HEK293 (cell line): Measurements from ENCODE around the gene SNRNP40.

Experiments
- CTCF ChIA-PET: fragments of 350-600 bp; formaldehyde crosslinking; extraction: SDS; loops from one replicate; lab custom pipeline; 2021; ENCODE audit warnings: antibody characterized with exemption; lab: Yijun Ruan, JAX
- POLR2A ChIA-PET: fragments of 300-600 bp; formaldehyde crosslinking; extraction: SDS; loops from one replicate; lab custom pipeline; 2020; ENCODE audit warnings: antibody characterized with exemption, inconsistent platforms; lab: Yijun Ruan, JAX
- H3K27ac ChIP-seq: fragments of 200-500 bp; sonication (Bioruptor generic); 2 replicates; pipeline ENCODE4 v1.5.1; 2014; ENCODE audit warnings: low read depth, low read length, control low read depth, inconsistent platforms; ENCODE audit errors: extremely low read depth
- H3K36me3 ChIP-seq, 2 experiments: fragments of 200-500 bp in 1 of 2; sonication (Bioruptor generic) in 1 of 2; 1 replicate in 1 of 2; 2 replicates in 1 of 2; pipeline ENCODE4 v1.5.1; 2014 to 2017; ENCODE audit warnings: inconsistent platforms in 2 of 2, low read length in 2 of 2; ENCODE audit not compliant: control insufficient read depth in 2 of 2, insufficient read depth in 1 of 2
- H3K4me1 ChIP-seq: fragments of 200-500 bp; sonication (Bioruptor generic); 2 replicates; pipeline ENCODE4 v1.5.1; 2014; ENCODE audit warnings: mild to moderate bottlenecking, low read length, inconsistent platforms; ENCODE audit not compliant: control insufficient read depth, insufficient read depth
- H3K4me3 ChIP-seq: 2 replicates; pipeline ENCODE4 v1.5.1; 2011; ENCODE audit warnings: low read depth, mild to moderate bottlenecking, control low read depth, low read length, moderate library complexity
- H3K9me3 ChIP-seq: fragments of 200-500 bp; sonication (Bioruptor generic); 2 replicates; pipeline ENCODE4 v1.5.1; 2014; ENCODE audit warnings: low read depth, low read length, inconsistent platforms; ENCODE audit not compliant: control insufficient read depth, insufficient read depth
- FEZF1 ChIP-seq: fragments of 450-650 bp; formaldehyde crosslinking; IDR thresholded peaks from 2 replicates; pipeline ENCODE4 v1.5.1; 2016; ENCODE audit warnings: missing biosample characterization, missing genetic modification characterization
- GLIS2 ChIP-seq: fragments of 450-650 bp; formaldehyde crosslinking; IDR thresholded peaks from 2 replicates; pipeline ENCODE4 v1.5.1; 2016; ENCODE audit warnings: missing biosample characterization, missing genetic modification characterization
- HOXC10 ChIP-seq: sonication (generic); formaldehyde crosslinking; IDR thresholded peaks from 2 replicates; pipeline ENCODE4 v1.8.1; 2023; ENCODE audit warnings: mild to moderate bottlenecking, missing genetic modification reagents
- IKZF3 ChIP-seq: fragments of 450-650 bp; IDR thresholded peaks from 2 replicates; pipeline ENCODE4 v1.5.0; 2018; ENCODE audit warnings: missing biosample characterization, mild to moderate bottlenecking, missing genetic modification characterization, moderate library complexity
- SP7 ChIP-seq: fragments of 450-650 bp; formaldehyde crosslinking; IDR thresholded peaks from 2 replicates; pipeline ENCODE4 v1.5.1; 2016; ENCODE audit warnings: missing biosample characterization, missing genetic modification characterization
- WT1 ChIP-seq: fragments of 450-650 bp; formaldehyde crosslinking; IDR thresholded peaks from 2 replicates; pipeline ENCODE4 v1.5.1; 2016; ENCODE audit warnings: missing biosample characterization, missing genetic modification characterization
- ZEB2 ChIP-seq: fragments of 450-650 bp; formaldehyde crosslinking; IDR thresholded peaks from 2 replicates; pipeline ENCODE4 v1.5.1; 2016; ENCODE audit warnings: missing biosample characterization, missing genetic modification characterization
- ZIC2 ChIP-seq: fragments of 450-650 bp; formaldehyde crosslinking; IDR thresholded peaks from 2 replicates; pipeline ENCODE4 v1.5.1; 2016; ENCODE audit warnings: missing biosample characterization, missing genetic modification characterization
- ZNF132 ChIP-seq: fragments of 450-650 bp; formaldehyde crosslinking; IDR thresholded peaks from 2 replicates; pipeline ENCODE4 v1.5.1; 2017; ENCODE audit warnings: missing biosample characterization, missing genetic modification characterization, borderline replicate concordance
- ZNF155 ChIP-seq: fragments of 450-650 bp; formaldehyde crosslinking; IDR thresholded peaks from 2 replicates; pipeline ENCODE4 v1.5.1; 2016; ENCODE audit warnings: missing biosample characterization, missing genetic modification characterization
- ZNF214 ChIP-seq: fragments of 450-650 bp; formaldehyde crosslinking; IDR thresholded peaks from 2 replicates; pipeline ENCODE4 v1.5.1; 2017; ENCODE audit warnings: missing biosample characterization, mild to moderate bottlenecking, missing genetic modification characterization, borderline replicate concordance
- ZNF404 ChIP-seq: fragments of 450-650 bp; formaldehyde crosslinking; IDR thresholded peaks from 2 replicates; pipeline ENCODE4 v1.5.1; 2017; ENCODE audit warnings: missing biosample characterization, missing genetic modification characterization
- ZNF626 ChIP-seq: fragments of 450-650 bp; sonication (Bioruptor Pico); formaldehyde crosslinking; IDR thresholded peaks from 2 replicates; pipeline ENCODE4 v1.5.1; 2018; ENCODE audit warnings: missing biosample characterization, missing genetic modification characterization, inconsistent platforms
- ZNF792 ChIP-seq: fragments of 450-650 bp; formaldehyde crosslinking; IDR thresholded peaks from 2 replicates; pipeline ENCODE4 v1.5.1; 2016; ENCODE audit warnings: missing biosample characterization, missing genetic modification characterization
- ZNF843 ChIP-seq: fragments of 450-650 bp; formaldehyde crosslinking; IDR thresholded peaks from 2 replicates; pipeline ENCODE4 v1.5.1; 2016; ENCODE audit warnings: missing biosample characterization, missing genetic modification characterization
- TF ChIP-seq, protein P1 (sequence below): fragments of 450-650 bp; formaldehyde crosslinking; IDR thresholded peaks from 2 replicates; pipeline ENCODE4 v1.5.1; 2016; ENCODE audit warnings: missing biosample characterization, missing genetic modification characterization
- TF ChIP-seq, protein P2 (sequence below): fragments of 450-650 bp; formaldehyde crosslinking; IDR thresholded peaks from 2 replicates; pipeline ENCODE4 v1.5.1; 2016; ENCODE audit warnings: missing biosample characterization, missing genetic modification characterization
- TF ChIP-seq, protein P3 (sequence below): fragments of 450-650 bp; formaldehyde crosslinking; IDR thresholded peaks from 2 replicates; pipeline ENCODE4 v1.5.1; 2017; ENCODE audit warnings: missing biosample characterization, missing genetic modification characterization

The SNRNP40 gene

DNA sequence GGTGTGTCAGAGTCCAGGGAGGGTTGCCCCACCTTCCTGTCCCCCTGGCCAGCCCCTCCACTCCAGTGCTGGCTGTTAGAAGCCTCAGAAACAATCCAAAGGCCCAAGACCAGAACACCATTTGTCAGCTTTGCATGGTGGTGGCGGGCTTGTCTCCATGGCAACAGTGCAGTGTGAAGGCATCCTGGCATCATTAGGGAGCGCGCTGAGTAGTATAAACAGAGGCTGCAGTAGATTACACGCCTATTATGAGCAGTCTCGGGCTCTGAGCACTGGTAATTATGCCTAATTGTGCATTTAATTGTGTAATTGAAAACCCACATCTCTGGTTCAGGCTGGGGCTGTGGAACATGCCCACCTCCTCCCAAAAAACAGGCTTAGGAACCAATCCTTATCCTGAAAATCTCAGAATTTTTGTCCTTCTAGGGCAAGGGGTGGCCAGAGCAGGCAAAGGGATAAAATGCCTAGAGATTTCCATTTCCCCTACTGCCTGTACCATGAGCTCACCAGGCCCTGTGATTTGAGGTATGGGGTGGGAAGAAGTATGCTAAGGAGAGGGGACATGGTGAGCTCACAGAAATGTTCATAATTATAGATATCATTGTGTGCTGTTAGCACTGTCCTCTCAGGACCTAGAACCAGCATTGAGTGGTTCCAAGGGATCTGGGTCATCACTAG, 68.6 kb downstream of the SNRNP40 start (continued):
- peak; percentile 77 for TF ChIP-seq FEZF1 (tag by site-specific recombination)
- TF ChIP-seq IKZF3 (tag by site-specific recombination) = peak; percentile 64
- TF ChIP-seq ZNF214 = no peak
- no peak for TF ChIP-seq HOXC10 (CRISPR knock-in tag)
- peak; percentile 80 for TF ChIP-seq WT1
- peak; percentile 16; the same call in 1 of the 2 replicates for TF ChIP-seq GLIS2 (tag by site-specific recombination)
- TF ChIP-seq ZNF843 (tag by site-specific recombination) = 0 out of 2 replicates have a peak, but pooled peaks have one; percentile 31
- TF ChIP-seq ZEB2 (tag by site-specific recombination) = peak; percentile 52; the same call in 1 of the 2 replicates
- TF ChIP-seq, protein P1, sequence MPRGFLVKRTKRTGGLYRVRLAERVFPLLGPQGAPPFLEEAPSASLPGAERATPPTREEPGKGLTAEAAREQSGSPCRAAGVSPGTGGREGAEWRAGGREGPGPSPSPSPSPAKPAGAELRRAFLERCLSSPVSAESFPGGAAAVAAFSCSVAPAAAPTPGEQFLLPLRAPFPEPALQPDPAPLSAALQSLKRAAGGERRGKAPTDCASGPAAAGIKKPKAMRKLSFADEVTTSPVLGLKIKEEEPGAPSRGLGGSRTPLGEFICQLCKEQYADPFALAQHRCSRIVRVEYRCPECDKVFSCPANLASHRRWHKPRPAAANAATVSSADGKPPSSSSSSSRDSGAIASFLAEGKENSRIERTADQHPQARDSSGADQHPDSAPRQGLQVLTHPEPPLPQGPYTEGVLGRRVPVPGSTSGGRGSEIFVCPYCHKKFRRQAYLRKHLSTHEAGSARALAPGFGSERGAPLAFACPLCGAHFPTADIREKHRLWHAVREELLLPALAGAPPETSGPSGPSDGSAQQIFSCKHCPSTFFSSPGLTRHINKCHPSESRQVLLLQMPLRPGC (tag by site-specific recombination) = peak; percentile 99
- TF ChIP-seq, protein P2, sequence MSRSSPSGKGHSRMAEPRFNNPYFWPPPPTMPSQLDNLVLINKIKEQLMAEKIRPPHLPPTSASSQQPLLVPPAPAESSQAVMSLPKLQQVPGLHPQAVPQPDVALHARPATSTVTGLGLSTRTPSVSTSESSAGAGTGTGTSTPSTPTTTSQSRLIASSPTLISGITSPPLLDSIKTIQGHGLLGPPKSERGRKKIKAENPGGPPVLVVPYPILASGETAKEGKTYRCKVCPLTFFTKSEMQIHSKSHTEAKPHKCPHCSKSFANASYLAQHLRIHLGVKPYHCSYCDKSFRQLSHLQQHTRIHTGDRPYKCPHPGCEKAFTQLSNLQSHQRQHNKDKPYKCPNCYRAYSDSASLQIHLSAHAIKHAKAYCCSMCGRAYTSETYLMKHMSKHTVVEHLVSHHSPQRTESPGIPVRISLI (tag by site-specific recombination) = no peak
- no peak for TF ChIP-seq ZNF792
- TF ChIP-seq ZNF626 (tag by site-specific recombination) = no peak
- TF ChIP-seq, protein P3, sequence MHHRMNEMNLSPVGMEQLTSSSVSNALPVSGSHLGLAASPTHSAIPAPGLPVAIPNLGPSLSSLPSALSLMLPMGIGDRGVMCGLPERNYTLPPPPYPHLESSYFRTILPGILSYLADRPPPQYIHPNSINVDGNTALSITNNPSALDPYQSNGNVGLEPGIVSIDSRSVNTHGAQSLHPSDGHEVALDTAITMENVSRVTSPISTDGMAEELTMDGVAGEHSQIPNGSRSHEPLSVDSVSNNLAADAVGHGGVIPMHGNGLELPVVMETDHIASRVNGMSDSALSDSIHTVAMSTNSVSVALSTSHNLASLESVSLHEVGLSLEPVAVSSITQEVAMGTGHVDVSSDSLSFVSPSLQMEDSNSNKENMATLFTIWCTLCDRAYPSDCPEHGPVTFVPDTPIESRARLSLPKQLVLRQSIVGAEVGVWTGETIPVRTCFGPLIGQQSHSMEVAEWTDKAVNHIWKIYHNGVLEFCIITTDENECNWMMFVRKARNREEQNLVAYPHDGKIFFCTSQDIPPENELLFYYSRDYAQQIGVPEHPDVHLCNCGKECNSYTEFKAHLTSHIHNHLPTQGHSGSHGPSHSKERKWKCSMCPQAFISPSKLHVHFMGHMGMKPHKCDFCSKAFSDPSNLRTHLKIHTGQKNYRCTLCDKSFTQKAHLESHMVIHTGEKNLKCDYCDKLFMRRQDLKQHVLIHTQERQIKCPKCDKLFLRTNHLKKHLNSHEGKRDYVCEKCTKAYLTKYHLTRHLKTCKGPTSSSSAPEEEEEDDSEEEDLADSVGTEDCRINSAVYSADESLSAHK (tag by site-specific recombination) = no peak
- TF ChIP-seq SP7 (tag by site-specific recombination) = peak; percentile 90
- no peak for TF ChIP-seq ZNF155
- TF ChIP-seq ZNF404 (tag by site-specific recombination) = no peak

DNA sequence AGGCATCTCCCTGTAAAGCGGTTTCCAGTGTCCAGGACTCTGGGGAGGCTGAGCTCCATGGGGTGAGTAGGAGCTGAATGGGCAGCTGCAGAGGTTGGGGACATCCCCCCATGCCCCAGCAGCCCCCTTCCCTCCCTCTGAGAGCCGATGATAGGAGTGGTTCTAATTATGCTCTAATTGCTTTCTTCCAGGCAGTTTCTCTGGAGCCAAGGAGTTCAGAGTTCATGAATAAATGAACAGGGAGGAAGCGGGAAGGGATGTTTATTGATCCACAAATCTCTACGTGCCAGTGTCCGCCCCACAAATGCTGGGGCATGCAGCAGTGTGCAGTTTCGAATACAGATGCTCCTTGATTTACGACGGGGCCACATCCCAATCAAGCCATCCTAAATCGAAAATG, 72.5 kb downstream of the SNRNP40 start:
- no peak overlapping the region for H3K4me3 ChIP-seq
- H3K4me1 ChIP-seq = no peaks in the 10 kb centered on the region
- H3K9me3 ChIP-seq = no peaks in the 10 kb centered on the region
- no peak overlapping the region for H3K27ac ChIP-seq
- POLR2A ChIA-PET = no interaction called here
- no peaks in the 10 kb centered on the region for H3K36me3 ChIP-seq
- CTCF ChIA-PET = interaction anchor here (0.6 kb wide), 1 partner anchor 15 kb away, joined by 3 read pairs; no protein-coding TSS in a partner anchor
- TF ChIP-seq ZNF132 (tag by site-specific recombination) (no peak), ZIC2 (0 out of 2 replicates have a peak, but pooled peaks have one; percentile 8)
- TF ChIP-seq, protein P3 (tag by site-specific recombination) = peak; percentile 26; the same call in 1 of the 2 replicates
